Astrocyte (in vitro differentiated cells and primary cell): ENCODE measurements around the gene EPX. TPM values are rescaled to one million over a fixed set of nuclear protein-coding genes. Genes with fewer than 3 reads are reported as not detected.

Experiments
- DNase-seq: peaks from one replicate; pipeline ENCODE4 v3.0.0-alpha.2; 2010; ENCODE audit warnings: low read depth
- FAIRE-seq: peaks from 2 replicates; lab custom pipeline; 2011; peaks lifted over from hg19 to GRCh38; lab: Jason Lieb, UNC
- H2AFZ ChIP-seq: 2 replicates; pipeline ENCODE4 v1.6.0; 2012; ENCODE audit warnings: low read depth, low read length, inconsistent platforms
- H3K27ac ChIP-seq: 2 replicates; pipeline ENCODE4 v1.5.1; 2011; ENCODE audit warnings: low read depth, low read length, inconsistent platforms
- H3K27me3 ChIP-seq: 2 replicates; pipeline ENCODE4 v1.6.0; 2011; ENCODE audit warnings: low read length, inconsistent platforms; ENCODE audit not compliant: insufficient read depth
- H3K36me3 ChIP-seq: 2 replicates; pipeline ENCODE4 v1.5.1; 2011; ENCODE audit warnings: low read length, inconsistent platforms; ENCODE audit not compliant: insufficient read depth
- H3K4me1 ChIP-seq: 2 replicates; pipeline ENCODE4 v1.5.1; 2011; ENCODE audit warnings: low read length, inconsistent platforms; ENCODE audit not compliant: insufficient read depth
- H3K4me2 ChIP-seq: 2 replicates; pipeline ENCODE4 v1.6.0; 2012; ENCODE audit warnings: low read length, inconsistent platforms
- H3K4me3 ChIP-seq: 2 replicates; pipeline ENCODE4 v1.5.1; 2011; ENCODE audit warnings: low read depth, mild to moderate bottlenecking, low read length, inconsistent platforms; ENCODE audit not compliant: insufficient read depth
- H3K79me2 ChIP-seq: 2 replicates; pipeline ENCODE4 v1.6.0; 2012; ENCODE audit warnings: mild to moderate bottlenecking, low read length, inconsistent platforms; ENCODE audit not compliant: insufficient read depth
- H3K9ac ChIP-seq: 2 replicates; pipeline ENCODE4 v1.6.0; 2012; ENCODE audit warnings: mild to moderate bottlenecking, low read length, inconsistent platforms
- H3K9me3 ChIP-seq: 2 replicates; pipeline ENCODE4 v1.5.1; 2012; ENCODE audit warnings: low read depth, mild to moderate bottlenecking, low read length, inconsistent platforms; ENCODE audit not compliant: insufficient read depth
- H4K20me1 ChIP-seq: 2 replicates; pipeline ENCODE4 v1.6.0; 2012; ENCODE audit warnings: low read length, inconsistent platforms; ENCODE audit not compliant: insufficient read depth
- H3K27ac Mint-ChIP-seq: one replicate; pipeline ENCODE4 v1.8.0; 2021; ENCODE audit warnings: mild to moderate bottlenecking, mixed read lengths; ENCODE audit not compliant: unreplicated experiment
- H3K27me3 Mint-ChIP-seq: one replicate; pipeline ENCODE4 v1.8.0; 2021; ENCODE audit warnings: low read depth, mixed read lengths; ENCODE audit not compliant: unreplicated experiment
- H3K36me3 Mint-ChIP-seq: one replicate; pipeline ENCODE4 v1.8.0; 2021; ENCODE audit warnings: low read depth, mixed read lengths; ENCODE audit not compliant: unreplicated experiment
- H3K4me1 Mint-ChIP-seq: one replicate; pipeline ENCODE4 v1.8.0; 2021; ENCODE audit warnings: low read depth, mixed read lengths; ENCODE audit not compliant: unreplicated experiment
- H3K4me3 Mint-ChIP-seq: one replicate; pipeline ENCODE4 v1.8.0; 2021; ENCODE audit warnings: mild to moderate bottlenecking, moderate library complexity, mixed read lengths; ENCODE audit not compliant: unreplicated experiment
- H3K9me3 Mint-ChIP-seq: one replicate; pipeline ENCODE4 v1.8.0; 2021; ENCODE audit warnings: mild to moderate bottlenecking, mixed read lengths; ENCODE audit not compliant: unreplicated experiment
- EZH2 ChIP-seq: IDR thresholded peaks from 2 replicates; pipeline ENCODE4 v1.6.1; 2012; ENCODE audit warnings: mild to moderate bottlenecking, low read length, inconsistent platforms; ENCODE audit not compliant: insufficient read depth
- total RNA-seq: library from RNA; stranded (reverse); gene quantifications from 2 replicates; pipeline ENCODE4 v1.2.1, GENCODE V29; 2021
- TF ChIP-seq, protein P1 (sequence below): IDR thresholded peaks from 2 replicates; pipeline ENCODE4 v1.5.1; 2011; ENCODE audit warnings: low read depth, mild to moderate bottlenecking, inconsistent platforms, low read length, moderate library complexity; ENCODE audit not compliant: insufficient read depth

The EPX gene
- total RNA-seq, 1 donor from 2014 or later = not detected

DNA sequence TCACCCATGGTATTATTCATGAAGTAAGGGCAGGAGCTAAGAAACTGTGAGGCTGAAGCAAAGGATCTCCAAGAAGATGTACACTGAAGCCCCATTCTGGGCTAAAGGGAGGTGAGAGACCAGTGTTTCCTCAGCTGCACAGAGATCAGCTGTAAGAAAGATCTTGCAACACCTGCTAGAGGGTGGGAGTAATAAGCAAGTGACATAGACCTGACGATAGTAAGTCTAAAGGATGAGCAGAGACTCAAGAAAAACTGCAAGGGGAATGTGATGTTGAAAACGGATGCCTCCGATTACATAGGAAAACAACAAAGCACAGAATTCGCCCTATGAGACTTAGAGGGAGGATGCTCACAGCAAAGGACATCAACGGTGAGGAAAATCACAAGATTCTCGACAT lies 25.8 kb upstream of the EPX start, which contains the start of gene OR4D2:
Gene OR4D2 (plus strand): TSS at position 301 of the 400 bp plus-strand sequence. CDS start 2,674 bp downstream, outside the sequence.
- FAIRE-seq = no peak
- Histone ChIP-seq H3K4me1 (no peaks in the 10 kb centered on the region), H3K27ac (no peak within 1 kb of the TSS), H3K36me3 (no peaks in the 10 kb centered on the region), H3K9me3 (no peaks in the 10 kb centered on the region), H2AFZ (no peak within 1 kb of the TSS), H3K79me2 (no peaks in the 10 kb centered on the region), H3K4me2 (no peak within 1 kb of the TSS), H3K27me3 (peaks cover 9% of the 10 kb centered on the region), H3K4me3 (no peak within 1 kb of the TSS), H3K9ac (no peak within 1 kb of the TSS), H4K20me1 (no peaks in the 10 kb centered on the region)
- TF ChIP-seq, protein P1, sequence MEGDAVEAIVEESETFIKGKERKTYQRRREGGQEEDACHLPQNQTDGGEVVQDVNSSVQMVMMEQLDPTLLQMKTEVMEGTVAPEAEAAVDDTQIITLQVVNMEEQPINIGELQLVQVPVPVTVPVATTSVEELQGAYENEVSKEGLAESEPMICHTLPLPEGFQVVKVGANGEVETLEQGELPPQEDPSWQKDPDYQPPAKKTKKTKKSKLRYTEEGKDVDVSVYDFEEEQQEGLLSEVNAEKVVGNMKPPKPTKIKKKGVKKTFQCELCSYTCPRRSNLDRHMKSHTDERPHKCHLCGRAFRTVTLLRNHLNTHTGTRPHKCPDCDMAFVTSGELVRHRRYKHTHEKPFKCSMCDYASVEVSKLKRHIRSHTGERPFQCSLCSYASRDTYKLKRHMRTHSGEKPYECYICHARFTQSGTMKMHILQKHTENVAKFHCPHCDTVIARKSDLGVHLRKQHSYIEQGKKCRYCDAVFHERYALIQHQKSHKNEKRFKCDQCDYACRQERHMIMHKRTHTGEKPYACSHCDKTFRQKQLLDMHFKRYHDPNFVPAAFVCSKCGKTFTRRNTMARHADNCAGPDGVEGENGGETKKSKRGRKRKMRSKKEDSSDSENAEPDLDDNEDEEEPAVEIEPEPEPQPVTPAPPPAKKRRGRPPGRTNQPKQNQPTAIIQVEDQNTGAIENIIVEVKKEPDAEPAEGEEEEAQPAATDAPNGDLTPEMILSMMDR = no peak
- no peak for TF ChIP-seq EZH2
- peaks cover 80% of the 10 kb centered on the region for H3K27me3 Mint-ChIP-seq
- H3K9me3 Mint-ChIP-seq = peaks cover 7% of the 10 kb centered on the region
- no peak within 1 kb of the TSS for H3K27ac Mint-ChIP-seq
- H3K4me1 Mint-ChIP-seq = no peaks in the 10 kb centered on the region
- H3K4me3 Mint-ChIP-seq = no peak within 1 kb of the TSS
- no peaks in the 10 kb centered on the region for H3K36me3 Mint-ChIP-seq
- DNase-seq = no peak

DNA sequence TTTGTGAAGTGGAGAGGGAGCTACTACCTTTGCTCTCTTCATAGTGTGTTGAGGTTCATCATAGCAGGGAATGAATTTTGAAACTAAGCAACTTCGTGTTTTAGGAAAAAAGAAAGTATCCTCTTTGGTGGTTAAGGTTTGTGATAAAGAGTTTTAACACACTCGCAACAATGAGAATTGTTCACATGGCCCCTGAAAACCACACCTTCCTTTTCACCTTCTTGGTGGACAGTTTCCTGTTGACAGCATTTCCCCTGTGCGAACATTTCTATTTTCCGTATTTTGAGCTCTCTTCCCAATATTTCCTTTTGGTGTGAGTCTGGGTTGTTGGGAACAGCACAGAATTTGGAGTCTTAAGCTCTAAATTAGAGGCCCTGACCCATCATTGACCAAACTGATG lies 21.9 kb upstream of the EPX start:
- H3K4me2 ChIP-seq = no peak overlapping the region
- no peaks in the 10 kb centered on the region for H3K79me2 ChIP-seq
- DNase-seq (no peak), FAIRE-seq (no peak)
- H3K27ac ChIP-seq = no peak overlapping the region
- H3K9ac ChIP-seq = no peak overlapping the region
- H3K4me1 ChIP-seq = no peaks in the 10 kb centered on the region
- no peaks in the 10 kb centered on the region for H3K9me3 ChIP-seq
- no peaks in the 10 kb centered on the region for H4K20me1 ChIP-seq
- Mint-ChIP-seq H3K27ac (no peak overlapping the region), H3K36me3 (no peaks in the 10 kb centered on the region), H3K4me3 (no peak overlapping the region), H3K4me1 (no peaks in the 10 kb centered on the region), H3K9me3 (peaks cover 7% of the 10 kb centered on the region), H3K27me3 (peaks cover 78% of the 10 kb centered on the region)
- no peak overlapping the region for H3K4me3 ChIP-seq
- TF ChIP-seq EZH2 = no peak
- TF ChIP-seq, protein P1 = no peak
- H2AFZ ChIP-seq = no peak overlapping the region
- H3K36me3 ChIP-seq = no peaks in the 10 kb centered on the region
- peaks cover 10% of the 10 kb centered on the region for H3K27me3 ChIP-seq

DNA sequence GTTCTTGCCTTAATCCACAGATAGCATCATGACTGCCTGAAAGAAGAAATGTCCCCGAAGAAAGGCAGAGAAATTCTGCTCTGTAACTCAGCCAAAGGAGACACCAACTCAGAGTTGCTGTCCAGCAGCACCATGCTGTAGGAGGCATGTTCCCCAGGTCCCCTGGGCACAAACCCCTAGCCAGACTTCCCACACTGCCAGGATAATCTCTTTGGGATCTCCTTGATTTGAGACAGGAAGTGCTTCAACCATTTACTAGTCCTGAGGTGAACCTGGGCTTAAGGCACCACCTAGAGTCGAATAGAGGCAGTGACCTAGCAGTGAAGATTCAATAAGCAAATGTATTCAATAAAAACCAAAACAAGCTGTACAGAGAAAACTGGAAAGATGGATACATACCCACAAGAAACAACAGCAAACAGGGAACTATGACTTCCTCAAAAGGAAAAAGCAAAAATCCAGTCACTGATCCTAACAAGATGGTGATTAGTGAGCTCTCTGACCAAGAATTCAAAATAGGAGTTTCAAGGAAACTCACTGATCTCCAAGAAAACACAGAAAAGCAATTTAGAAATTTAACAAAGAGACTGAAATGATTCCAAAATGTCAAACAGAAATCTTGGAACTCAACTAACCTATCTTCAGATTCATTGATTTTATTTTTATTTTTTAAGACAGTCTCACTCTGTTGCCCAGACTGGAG lies 20.0 kb upstream of the EPX start:
- Histone ChIP-seq H3K9me3 (no peaks in the 10 kb centered on the region), H3K79me2 (no peaks in the 10 kb centered on the region), H3K36me3 (no peaks in the 10 kb centered on the region), H3K4me1 (no peaks in the 10 kb centered on the region), H3K4me2 (no peak overlapping the region), H4K20me1 (no peaks in the 10 kb centered on the region), H2AFZ (no peak overlapping the region), H3K27ac (no peak overlapping the region), H3K9ac (no peak overlapping the region), H3K27me3 (peaks cover 10% of the 10 kb centered on the region), H3K4me3 (no peak overlapping the region)
- Mint-ChIP-seq H3K36me3 (no peaks in the 10 kb centered on the region), H3K9me3 (peaks cover 7% of the 10 kb centered on the region), H3K4me1 (no peaks in the 10 kb centered on the region), H3K27ac (no peak overlapping the region), H3K4me3 (no peak overlapping the region), H3K27me3 (peaks cover 67% of the 10 kb centered on the region)
- no peak for FAIRE-seq
- no peak for DNase-seq
- TF ChIP-seq, protein P1 = peak; percentile 28
- TF ChIP-seq EZH2 = no peak
